ENCODE results near the gene ZNF221. TPM values are rescaled to one million over a fixed set of nuclear protein-coding genes. Genes with fewer than 3 reads are reported as not detected.

ZNF221 gene
- total and polyA plus RNA-seq, 7 donors, result 0.60 to 6.8 (median 3.6) TPM; not detected in 1

- 92 to 93% methylated on average over 10 of the region's 10 CpGs for WGBS, 2 donors
- no peak for TF ChIP-seq CTCF (IDR thresholded peaks at IDR 0.05)
- TF ChIP-seq EP300 (IDR thresholded peaks at IDR 0.05), result no peak
- TF ChIP-seq POLR2AphosphoS5 (IDR thresholded peaks at IDR 0.05), result no peak
- no peak for TF ChIP-seq POLR2A (IDR thresholded peaks at IDR 0.05)
- DNase-seq, result no peak
- H3K27me3 ChIP-seq, result no peaks in the 10 kb centered on the region
- intact Hi-C loops (cut with DNase I), result no loop called here
- H3K4me3 ChIP-seq, result no peak overlapping the region
- peaks cover 0 to 7% (median 3%) of the 10 kb centered on the region in 4 donors for H3K4me1 ChIP-seq
- peaks cover 10 to 49% (median 32%) of the 10 kb centered on the region in 4 donors for H3K36me3 ChIP-seq
- no peak overlapping the region for H3K27ac ChIP-seq
- peaks cover 5 to 14% (median 7%) of the 10 kb centered on the region in 4 donors for H3K9me3 ChIP-seq
These were observed 46.7 kb downstream of the ZNF221 start for GRCh38 chr19:43997631-43998290.

- intact Hi-C loops (cut with DNase I), result loop anchor here (1.0 to 5.0 kb wide), 6 partner anchors 17 to 110 kb away; partner anchors contain the start of genes ZNF155, ZNF221, ZNF223 and ZNF224
- DNase-seq, result no peak
- H3K27me3 ChIP-seq, result no peaks in the 10 kb centered on the region
- H3K4me3 ChIP-seq, result peak overlapping the region; percentile 57 to 85 (median 69)
- WGBS, 2 donors, result 13 to 16% methylated on average over 8 of the region's 8 CpGs
- H3K36me3 ChIP-seq, result peaks cover 2 to 14% (median 4%) of the 10 kb centered on the region in 4 donors
- peaks cover 0 to 12% (median 4%) of the 10 kb centered on the region in 4 donors for H3K9me3 ChIP-seq
- peak overlapping the region; percentile 69 to 81 (median 80) for H3K27ac ChIP-seq
- TF ChIP-seq POLR2AphosphoS5 (IDR thresholded peaks at IDR 0.05) (no peak), POLR2A (IDR thresholded peaks at IDR 0.05) (no peak), CTCF (IDR thresholded peaks at IDR 0.05) (no peak), EP300 (IDR thresholded peaks at IDR 0.05) (no peak)
- peaks cover 0 to 19% (median 12%) of the 10 kb centered on the region in 4 donors for H3K4me1 ChIP-seq
These were observed 51.2 kb downstream of the ZNF221 start for GRCh38 chr19:44002212-44002565.

- WGBS, 2 donors, result 0% methylated on average over 48 of the region's 48 CpGs
- Histone ChIP-seq H3K27me3 (no peaks in the 10 kb centered on the region), H3K27ac (peak within 1 kb of the TSS; percentile 69 to 81 (median 80)), H3K4me1 (peaks cover 0 to 19% (median 12%) of the 10 kb centered on the region in 4 donors), H3K9me3 (peaks cover 0 to 16% (median 6%) of the 10 kb centered on the region in 4 donors), H3K4me3 (peak within 1 kb of the TSS; percentile 57 to 85 (median 69)), H3K36me3 (peaks cover 9 to 15% (median 10%) of the 10 kb centered on the region in 4 donors)
- peak; percentile 96 for DNase-seq
- TF ChIP-seq EP300 (IDR thresholded peaks at IDR 0.05), result peak in 1 of 4 donors; percentile 10
- TF ChIP-seq POLR2A (IDR thresholded peaks at IDR 0.05), result peak in 1 of 2 donors; percentile 26
- TF ChIP-seq CTCF (IDR thresholded peaks at IDR 0.05), result peak in 1 of 4 experiments; percentile 14
- TF ChIP-seq POLR2AphosphoS5 (IDR thresholded peaks at IDR 0.05), result peak; percentile 35 to 84 (median 77)
- intact Hi-C loops (cut with DNase I), result loop anchor here (1.0 to 5.0 kb wide), 6 partner anchors 18 to 109 kb away; partner anchors contain the start of genes ZNF155, ZNF221, ZNF223 and ZNF224
These were observed 51.8 kb downstream of the ZNF221 start, which contains the start of gene ZNF230 for GRCh38 chr19:44002566-44003460. ZNF230 (plus strand) TSS chr19:44002957; CDS start chr19:44007079, 4,122 bp downstream.

GRCh38 chr19:44003461-44004009 is 52.5 kb downstream of the ZNF221 start:
- intact Hi-C loops (cut with DNase I), result loop anchor here (2.0 to 5.0 kb wide), 4 partner anchors 19 to 109 kb away; partner anchors contain the start of genes ZNF155, ZNF221, ZNF225 and ZNF45
- H3K36me3 ChIP-seq, result peaks cover 12 to 23% (median 17%) of the 10 kb centered on the region in 4 donors
- 2 to 3% methylated on average over 15 of the region's 15 CpGs for WGBS, 2 donors
- H3K9me3 ChIP-seq, result peaks cover under 1 to 20% (median 8%) of the 10 kb centered on the region in 4 donors
- peak overlapping the region; percentile 69 to 81 (median 80) for H3K27ac ChIP-seq
- peak overlapping the region; percentile 57 to 85 (median 69) for H3K4me3 ChIP-seq
- H3K4me1 ChIP-seq, result peaks cover 0 to 19% (median 12%) of the 10 kb centered on the region in 4 donors
- DNase-seq, result no peak
- H3K27me3 ChIP-seq, result no peaks in the 10 kb centered on the region
- TF ChIP-seq POLR2A (IDR thresholded peaks at IDR 0.05) (no peak), CTCF (IDR thresholded peaks at IDR 0.05) (no peak), POLR2AphosphoS5 (IDR thresholded peaks at IDR 0.05) (no peak), EP300 (IDR thresholded peaks at IDR 0.05) (no peak)
